Measurements from ENCODE around the gene MOSPD3.

Gene MOSPD3

DNA sequence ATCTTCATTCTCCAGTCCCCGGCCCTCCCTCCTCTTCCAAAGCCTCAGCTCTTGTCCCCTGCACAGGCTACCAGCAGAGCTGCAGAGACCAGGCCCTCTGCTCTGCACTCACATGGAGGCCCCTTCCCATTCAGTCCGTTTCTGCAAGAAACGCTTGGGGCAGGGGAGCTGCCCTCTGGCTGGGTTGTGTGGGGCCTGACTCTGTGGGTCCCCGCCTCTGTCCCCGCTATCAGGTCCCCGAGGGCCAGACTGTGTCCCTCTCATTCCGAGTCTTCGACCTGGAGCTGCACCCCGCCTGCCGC, 8.7 kb upstream of the MOSPD3 start:
- Histone ChIP-seq H3K9me2 (replicated peaks; ENCODE audit: insufficient read depth, low read length) (no peaks in the 10 kb centered on the region), H3K9ac (ENCODE audit: low read length) (peak overlapping the region; percentile 58; the same call in 1 of the 2 replicates), H3K27me3 (ENCODE audit: low read length) (no peaks in the 10 kb centered on the region), H4K20me1 (ENCODE audit: low read depth, low read length) (no peaks in the 10 kb centered on the region), H3K36me3 (ENCODE audit: low read length) (no peaks in the 10 kb centered on the region), H2AFZ (ENCODE audit: low read depth, low read length, severe bottlenecking) (peak overlapping the region; percentile 67), H3K4me3 (ENCODE audit: insufficient read depth, low read length, poor library complexity, severe bottlenecking) (peak overlapping the region; percentile 30), H3K4me2 (ENCODE audit: low read depth, low read length, poor library complexity, severe bottlenecking) (peak overlapping the region; percentile 51), H3K27ac (ENCODE audit: low read depth, low read length) (no peak overlapping the region), H3F3A (ENCODE audit: insufficient read depth) (no peaks in the 10 kb centered on the region), H3K79me2 (ENCODE audit: insufficient read depth, low read length) (no peaks in the 10 kb centered on the region), H3K9me3 (ENCODE audit: insufficient read depth, low read length) (no peaks in the 10 kb centered on the region)
- TF ChIP-seq EZH2phosphoT487 (conservative IDR thresholded peaks at IDR 0.05; ENCODE audit: low read length): no peak
- TF ChIP-seq, protein P1, sequence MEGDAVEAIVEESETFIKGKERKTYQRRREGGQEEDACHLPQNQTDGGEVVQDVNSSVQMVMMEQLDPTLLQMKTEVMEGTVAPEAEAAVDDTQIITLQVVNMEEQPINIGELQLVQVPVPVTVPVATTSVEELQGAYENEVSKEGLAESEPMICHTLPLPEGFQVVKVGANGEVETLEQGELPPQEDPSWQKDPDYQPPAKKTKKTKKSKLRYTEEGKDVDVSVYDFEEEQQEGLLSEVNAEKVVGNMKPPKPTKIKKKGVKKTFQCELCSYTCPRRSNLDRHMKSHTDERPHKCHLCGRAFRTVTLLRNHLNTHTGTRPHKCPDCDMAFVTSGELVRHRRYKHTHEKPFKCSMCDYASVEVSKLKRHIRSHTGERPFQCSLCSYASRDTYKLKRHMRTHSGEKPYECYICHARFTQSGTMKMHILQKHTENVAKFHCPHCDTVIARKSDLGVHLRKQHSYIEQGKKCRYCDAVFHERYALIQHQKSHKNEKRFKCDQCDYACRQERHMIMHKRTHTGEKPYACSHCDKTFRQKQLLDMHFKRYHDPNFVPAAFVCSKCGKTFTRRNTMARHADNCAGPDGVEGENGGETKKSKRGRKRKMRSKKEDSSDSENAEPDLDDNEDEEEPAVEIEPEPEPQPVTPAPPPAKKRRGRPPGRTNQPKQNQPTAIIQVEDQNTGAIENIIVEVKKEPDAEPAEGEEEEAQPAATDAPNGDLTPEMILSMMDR (IDR thresholded peaks at IDR 0.05; ENCODE audit: insufficient read depth, low read length, poor library complexity, severe bottlenecking): no peak

DNA sequence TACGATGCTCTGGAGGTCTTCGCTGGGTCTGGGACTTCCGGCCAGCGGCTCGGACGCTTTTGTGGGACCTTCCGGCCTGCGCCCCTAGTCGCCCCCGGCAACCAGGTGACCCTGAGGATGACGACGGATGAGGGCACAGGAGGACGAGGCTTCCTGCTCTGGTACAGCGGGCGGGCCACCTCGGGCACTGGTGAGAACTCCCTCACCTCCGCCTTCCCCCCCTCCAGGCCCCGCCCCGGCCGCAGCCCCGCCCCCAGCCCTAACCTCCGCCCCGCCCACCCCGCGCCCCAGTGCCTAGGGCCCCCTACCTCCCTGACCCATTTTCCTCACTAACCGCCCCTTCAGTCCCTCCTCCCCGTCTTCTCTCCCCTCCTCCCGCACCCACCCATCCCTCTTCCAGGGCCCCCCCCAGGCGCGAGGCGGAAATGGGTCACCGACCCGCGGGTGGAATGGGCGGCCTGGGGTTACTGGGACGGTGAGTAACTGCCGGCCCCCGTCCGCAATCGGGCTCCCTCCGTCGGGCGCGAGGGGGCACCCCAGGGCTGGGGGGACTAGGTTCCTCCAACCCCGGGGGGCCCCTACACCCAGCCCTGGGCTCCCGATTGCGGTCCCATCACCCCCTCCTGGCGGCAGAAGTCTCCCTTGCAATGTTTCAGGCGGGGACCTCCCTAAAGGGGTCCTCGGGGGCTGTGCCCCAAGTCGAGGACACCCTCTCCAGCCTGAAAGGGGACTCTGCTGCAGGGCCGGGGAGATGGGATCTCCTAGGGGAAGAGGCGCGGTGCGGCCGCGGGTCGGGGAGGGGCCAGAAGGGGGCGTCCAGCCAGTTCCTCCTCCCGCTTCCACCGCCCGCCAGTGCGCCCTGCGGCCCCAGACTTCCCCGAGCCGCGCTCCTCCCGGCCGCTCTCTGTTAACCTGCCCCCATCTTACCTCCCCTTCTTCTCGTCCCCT, 8.0 kb upstream of the MOSPD3 start:
- no peaks in the 10 kb centered on the region for H4K20me1 ChIP-seq (ENCODE audit: low read depth, low read length)
- peak overlapping the region; percentile 71 for H3K4me2 ChIP-seq (ENCODE audit: low read depth, low read length, poor library complexity, severe bottlenecking)
- peak overlapping the region; percentile 80 for H2AFZ ChIP-seq (ENCODE audit: low read depth, low read length, severe bottlenecking)
- no peaks in the 10 kb centered on the region for H3K9me2 ChIP-seq (replicated peaks; ENCODE audit: insufficient read depth, low read length)
- H3F3A ChIP-seq (ENCODE audit: insufficient read depth): no peaks in the 10 kb centered on the region
- H3K9me3 ChIP-seq (ENCODE audit: insufficient read depth, low read length): no peaks in the 10 kb centered on the region
- no peaks in the 10 kb centered on the region for H3K79me2 ChIP-seq (ENCODE audit: insufficient read depth, low read length)
- H3K36me3 ChIP-seq (ENCODE audit: low read length): no peaks in the 10 kb centered on the region
- no peak for TF ChIP-seq EZH2phosphoT487 (conservative IDR thresholded peaks at IDR 0.05; ENCODE audit: low read length)
- TF ChIP-seq, protein P1 (IDR thresholded peaks at IDR 0.05; ENCODE audit: insufficient read depth, low read length, poor library complexity, severe bottlenecking): peak; percentile 92
- peak overlapping the region; percentile 58 for H3K9ac ChIP-seq (ENCODE audit: low read length)
- no peaks in the 10 kb centered on the region for H3K27me3 ChIP-seq (ENCODE audit: low read length)
- peak overlapping the region; percentile 4; the same call in 1 of the 2 replicates for H3K27ac ChIP-seq (ENCODE audit: low read depth, low read length)
- H3K4me3 ChIP-seq (ENCODE audit: insufficient read depth, low read length, poor library complexity, severe bottlenecking): peak overlapping the region; percentile 54

DNA sequence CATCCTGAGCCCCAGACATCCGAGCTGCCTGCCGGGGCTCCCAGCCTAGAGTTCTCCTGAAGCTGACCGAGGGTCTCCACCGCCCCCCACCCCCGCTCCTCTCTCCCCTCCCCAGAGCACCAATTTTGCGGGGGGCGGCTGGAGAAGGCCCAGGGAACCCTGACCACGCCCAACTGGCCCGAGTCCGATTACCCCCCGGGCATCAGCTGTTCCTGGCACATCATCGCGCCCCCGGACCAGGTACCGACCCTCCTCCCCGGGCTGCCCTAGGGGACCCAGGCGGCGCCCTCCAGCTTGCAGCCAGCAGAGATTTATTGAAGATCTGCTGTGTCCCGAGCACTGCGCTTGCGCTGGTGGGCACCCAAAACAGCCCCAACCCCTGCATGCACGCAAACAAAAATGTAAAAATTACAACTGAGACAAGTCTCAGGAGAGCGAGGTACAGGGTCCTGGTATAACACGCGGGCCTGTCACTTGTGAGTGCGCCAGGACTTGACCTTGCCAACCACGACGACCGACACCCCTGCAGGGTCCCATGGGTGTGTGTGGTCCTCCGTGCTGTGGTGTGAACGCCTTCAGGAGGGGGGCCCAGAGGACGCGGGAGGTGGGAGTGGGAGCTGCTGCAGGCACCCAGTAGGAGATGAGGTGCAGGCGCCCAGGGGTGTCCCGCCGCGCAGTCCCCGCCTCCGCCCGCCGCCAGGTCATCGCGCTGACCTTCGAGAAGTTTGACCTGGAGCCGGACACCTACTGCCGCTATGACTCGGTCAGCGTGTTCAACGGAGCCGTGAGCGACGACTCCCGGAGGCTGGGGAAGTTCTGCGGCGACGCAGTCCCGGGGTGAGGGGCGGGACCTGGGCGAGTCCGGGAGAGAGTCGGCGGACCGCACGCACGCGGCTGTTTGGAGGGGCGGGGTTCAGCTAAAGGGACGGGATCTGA, 7.1 kb upstream of the MOSPD3 start:
- Histone ChIP-seq H3K9ac (ENCODE audit: low read length) (peak overlapping the region; percentile 58), H2AFZ (ENCODE audit: low read depth, low read length, severe bottlenecking) (peak overlapping the region; percentile 80), H4K20me1 (ENCODE audit: low read depth, low read length) (no peaks in the 10 kb centered on the region), H3K27me3 (ENCODE audit: low read length) (no peaks in the 10 kb centered on the region), H3K27ac (ENCODE audit: low read depth, low read length) (no peak overlapping the region), H3K4me2 (ENCODE audit: low read depth, low read length, poor library complexity, severe bottlenecking) (peak overlapping the region; percentile 71), H3K9me2 (replicated peaks; ENCODE audit: insufficient read depth, low read length) (no peaks in the 10 kb centered on the region), H3K79me2 (ENCODE audit: insufficient read depth, low read length) (no peaks in the 10 kb centered on the region), H3K9me3 (ENCODE audit: insufficient read depth, low read length) (no peaks in the 10 kb centered on the region), H3K36me3 (ENCODE audit: low read length) (no peaks in the 10 kb centered on the region), H3F3A (ENCODE audit: insufficient read depth) (no peaks in the 10 kb centered on the region), H3K4me3 (ENCODE audit: insufficient read depth, low read length, poor library complexity, severe bottlenecking) (peak overlapping the region; percentile 54)
- no peak for TF ChIP-seq EZH2phosphoT487 (conservative IDR thresholded peaks at IDR 0.05; ENCODE audit: low read length)
- TF ChIP-seq, protein P1 (IDR thresholded peaks at IDR 0.05; ENCODE audit: insufficient read depth, low read length, poor library complexity, severe bottlenecking): no peak
